Neural progenitor cell (in vitro differentiated cells): ENCODE results near the gene POFUT1. TPM values are rescaled to one million over a fixed set of nuclear protein-coding genes. Genes with fewer than 3 reads are reported as not detected.
"Not testable (repeated sequence)": the region's sequence is repeated elsewhere in the genome, so short reads cannot be mapped to it uniquely, and the experiment has no call there.

ENCODE experiments used
- DNase-seq: peaks from one replicate; pipeline ENCODE4 v3.0.0-alpha.2; 2016; ENCODE audit warnings: low spot score
- H2AFZ ChIP-seq: fragments of 200-600 bp; sonication (generic); replicated peaks from 2 replicates; pipeline ENCODE4 v1.6.1; 2016; ENCODE audit warnings: antibody characterized with exemption
- H3F3A ChIP-seq: fragments of 200-600 bp; sonication (generic); 2 replicates; pipeline ENCODE4 v1.6.1; 2016; ENCODE audit warnings: antibody characterized with exemption, low read depth
- H3K27ac ChIP-seq: fragments of 200-600 bp; sonication (generic); 2 replicates; pipeline ENCODE4 v1.5.1; 2016; ENCODE audit warnings: mild to moderate bottlenecking
- H3K27me3 ChIP-seq: fragments of 200-600 bp; sonication (generic); 2 replicates; pipeline ENCODE4 v1.6.1; 2016; ENCODE audit warnings: mild to moderate bottlenecking, moderate library complexity
- H3K36me3 ChIP-seq: fragments of 200-600 bp; sonication (generic); 2 replicates; pipeline ENCODE4 v1.5.1; 2016
- H3K4me1 ChIP-seq: fragments of 200-600 bp; sonication (generic); 2 replicates; pipeline ENCODE4 v1.6.1; 2016; ENCODE audit warnings: mixed run types
- H3K4me2 ChIP-seq: fragments of 200-600 bp; sonication (generic); 2 replicates; pipeline ENCODE4 v1.6.1; 2016
- H3K4me3 ChIP-seq: fragments of 200-600 bp; sonication (generic); 2 replicates; pipeline ENCODE4 v1.5.1; 2016
- H3K79me2 ChIP-seq: fragments of 200-600 bp; sonication (generic); 2 replicates; pipeline ENCODE4 v1.6.1; 2016; ENCODE audit warnings: low read depth
- H3K9ac ChIP-seq: fragments of 200-600 bp; sonication (generic); 2 replicates; pipeline ENCODE4 v1.6.1; 2016
- H3K9me3 ChIP-seq: fragments of 200-600 bp; sonication (generic); 2 replicates; pipeline ENCODE4 v1.5.1; 2016; ENCODE audit warnings: low read depth
- H4K20me1 ChIP-seq: fragments of 200-600 bp; sonication (generic); 2 replicates; pipeline ENCODE4 v1.6.1; 2016; ENCODE audit warnings: low read depth
- H3K27ac Mint-ChIP-seq: 3 replicates; pipeline ENCODE4 v1.8.0; 2021; ENCODE audit warnings: mixed read lengths
- H3K27me3 Mint-ChIP-seq: 2 replicates; pipeline ENCODE4 v1.8.0; 2022; ENCODE audit warnings: low read depth, mild to moderate bottlenecking, inconsistent platforms, moderate library complexity, mixed read lengths; ENCODE audit not compliant: insufficient read depth
- H3K36me3 Mint-ChIP-seq: 3 replicates; pipeline ENCODE4 v1.8.0; 2021; ENCODE audit warnings: mixed read lengths
- H3K4me1 Mint-ChIP-seq: 3 replicates; pipeline ENCODE4 v1.8.0; 2021; ENCODE audit warnings: mixed read lengths
- H3K4me3 Mint-ChIP-seq: 3 replicates; pipeline ENCODE4 v1.8.0; 2021; ENCODE audit warnings: mild to moderate bottlenecking, moderate library complexity, mixed read lengths
- H3K9me3 Mint-ChIP-seq: 3 replicates; pipeline ENCODE4 v1.8.0; 2020; ENCODE audit warnings: mixed read lengths
- EZH2 ChIP-seq: fragments of 200-600 bp; sonication (generic); IDR thresholded peaks from 2 replicates; pipeline ENCODE4 v1.6.1; 2017; ENCODE audit warnings: antibody characterized with exemption, mild to moderate bottlenecking, moderate library complexity
- EZH2phosphoT487 ChIP-seq: fragments of 200-600 bp; sonication (generic); IDR thresholded peaks from 2 replicates; pipeline ENCODE4 v1.6.1; 2017; ENCODE audit warnings: antibody characterized with exemption
- total RNA-seq: library from RNA; depleted of rRNA; stranded (reverse); fragments of >200 nt; gene quantifications from 2 replicates; pipeline ENCODE4 v1.2.3, GENCODE V29; 2015; ENCODE audit warnings: low replicate concordance
- TF ChIP-seq, protein P1 (sequence below): fragments of 200-600 bp; sonication (generic); IDR thresholded peaks from 2 replicates; pipeline ENCODE4 v1.5.1; 2017; ENCODE audit warnings: antibody characterized with exemption, mild to moderate bottlenecking

POFUT1 gene
- total RNA-seq, 1 donor from 2014 or later, result 22.3 TPM

DNA sequence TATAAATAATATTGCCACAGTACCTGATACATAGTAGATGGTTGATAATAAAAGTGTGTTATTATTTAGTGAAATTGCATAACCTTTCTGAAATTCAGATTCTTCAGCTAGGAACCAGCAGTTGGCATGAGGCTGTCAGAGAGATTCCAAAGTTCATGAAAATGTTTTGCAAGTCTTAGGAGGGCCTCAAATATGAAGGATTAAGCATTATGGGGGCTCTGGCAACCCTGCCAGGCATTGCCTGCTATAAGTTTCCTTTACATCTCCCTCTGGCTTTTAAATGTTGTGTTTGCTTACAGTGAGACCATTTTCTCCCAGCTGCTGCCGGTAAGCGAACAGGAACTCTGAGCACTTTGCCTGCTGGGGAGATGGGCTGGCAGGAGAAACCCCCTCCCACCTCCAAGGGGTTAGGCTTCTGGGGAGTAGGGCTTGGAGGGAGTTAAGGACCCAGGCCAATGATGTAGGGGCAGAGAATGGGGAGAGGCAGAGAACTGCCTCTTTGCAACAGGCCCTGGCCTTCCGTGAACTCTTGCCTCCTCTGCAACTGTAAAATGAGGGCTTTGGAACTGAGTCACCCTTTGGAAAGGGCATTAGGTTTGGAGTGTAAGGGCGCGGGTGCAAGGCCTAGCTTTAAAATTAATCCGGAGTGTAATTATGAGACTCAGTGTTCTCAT lies 36.6 kb downstream of the POFUT1 start:
- Histone ChIP-seq H3K36me3 (no peaks in the 10 kb centered on the region), H3F3A (peaks cover 12% of the 10 kb centered on the region), H3K4me2 (no peak overlapping the region), H2AFZ (peak overlapping the region; percentile 32), H3K27ac (no peak overlapping the region), H3K79me2 (no peaks in the 10 kb centered on the region), H3K4me3 (no peak overlapping the region), H3K27me3 (no peaks in the 10 kb centered on the region), H4K20me1 (no peaks in the 10 kb centered on the region), H3K9me3 (no peaks in the 10 kb centered on the region), H3K9ac (no peak overlapping the region), H3K4me1 (peaks cover 13% of the 10 kb centered on the region)
- TF ChIP-seq, protein P1, sequence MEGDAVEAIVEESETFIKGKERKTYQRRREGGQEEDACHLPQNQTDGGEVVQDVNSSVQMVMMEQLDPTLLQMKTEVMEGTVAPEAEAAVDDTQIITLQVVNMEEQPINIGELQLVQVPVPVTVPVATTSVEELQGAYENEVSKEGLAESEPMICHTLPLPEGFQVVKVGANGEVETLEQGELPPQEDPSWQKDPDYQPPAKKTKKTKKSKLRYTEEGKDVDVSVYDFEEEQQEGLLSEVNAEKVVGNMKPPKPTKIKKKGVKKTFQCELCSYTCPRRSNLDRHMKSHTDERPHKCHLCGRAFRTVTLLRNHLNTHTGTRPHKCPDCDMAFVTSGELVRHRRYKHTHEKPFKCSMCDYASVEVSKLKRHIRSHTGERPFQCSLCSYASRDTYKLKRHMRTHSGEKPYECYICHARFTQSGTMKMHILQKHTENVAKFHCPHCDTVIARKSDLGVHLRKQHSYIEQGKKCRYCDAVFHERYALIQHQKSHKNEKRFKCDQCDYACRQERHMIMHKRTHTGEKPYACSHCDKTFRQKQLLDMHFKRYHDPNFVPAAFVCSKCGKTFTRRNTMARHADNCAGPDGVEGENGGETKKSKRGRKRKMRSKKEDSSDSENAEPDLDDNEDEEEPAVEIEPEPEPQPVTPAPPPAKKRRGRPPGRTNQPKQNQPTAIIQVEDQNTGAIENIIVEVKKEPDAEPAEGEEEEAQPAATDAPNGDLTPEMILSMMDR, result no peak
- no peak for TF ChIP-seq EZH2
- no peak for TF ChIP-seq EZH2phosphoT487
- H3K9me3 Mint-ChIP-seq, result no peaks in the 10 kb centered on the region
- H3K4me3 Mint-ChIP-seq, result no peak overlapping the region
- H3K27ac Mint-ChIP-seq, result no peak overlapping the region
- no peaks in the 10 kb centered on the region for H3K36me3 Mint-ChIP-seq
- DNase-seq, result no peak
- peaks cover 6% of the 10 kb centered on the region for H3K27me3 Mint-ChIP-seq
- H3K4me1 Mint-ChIP-seq, result peaks cover 6% of the 10 kb centered on the region

DNA sequence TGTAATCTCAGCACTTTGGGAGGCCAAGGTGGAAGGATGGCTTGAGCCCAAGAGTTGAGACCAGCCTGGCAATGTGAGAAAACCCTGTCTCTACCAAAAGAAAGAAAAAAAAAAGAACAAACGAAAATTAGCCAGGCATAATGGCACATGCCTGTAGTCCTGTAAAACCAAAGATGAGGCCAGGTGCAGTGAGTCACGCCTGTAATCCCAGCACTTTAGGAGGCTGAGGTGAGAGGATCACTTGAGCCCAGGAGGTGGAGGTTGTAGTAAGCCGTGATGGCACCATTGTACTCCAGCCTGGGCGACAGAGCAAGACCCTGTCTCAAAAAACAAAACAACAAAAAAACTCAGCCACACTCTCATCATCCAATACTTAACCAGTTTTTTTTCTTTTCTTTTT lies 37.3 kb downstream of the POFUT1 start:
- peaks cover 11% of the 10 kb centered on the region for H3F3A ChIP-seq
- H3K4me1 ChIP-seq, result peaks cover 8% of the 10 kb centered on the region
- Mint-ChIP-seq H3K27ac (no peak overlapping the region), H3K4me1 (peaks cover 6% of the 10 kb centered on the region), H3K36me3 (no peaks in the 10 kb centered on the region), H3K4me3 (no peak overlapping the region), H3K9me3 (no peaks in the 10 kb centered on the region), H3K27me3 (peaks cover 6% of the 10 kb centered on the region)
- TF ChIP-seq, protein P1, result no peak
- TF ChIP-seq EZH2phosphoT487 (no peak), EZH2 (no peak)
- no peak overlapping the region for H3K27ac ChIP-seq
- H3K79me2 ChIP-seq, result no peaks in the 10 kb centered on the region
- H3K27me3 ChIP-seq, result no peaks in the 10 kb centered on the region
- no peak overlapping the region for H2AFZ ChIP-seq
- H3K9me3 ChIP-seq, result no peaks in the 10 kb centered on the region
- no peaks in the 10 kb centered on the region for H4K20me1 ChIP-seq
- no peak overlapping the region for H3K4me3 ChIP-seq
- no peaks in the 10 kb centered on the region for H3K36me3 ChIP-seq
- no peak overlapping the region for H3K4me2 ChIP-seq
- no peak overlapping the region for H3K9ac ChIP-seq
- DNase-seq, result no peak

DNA sequence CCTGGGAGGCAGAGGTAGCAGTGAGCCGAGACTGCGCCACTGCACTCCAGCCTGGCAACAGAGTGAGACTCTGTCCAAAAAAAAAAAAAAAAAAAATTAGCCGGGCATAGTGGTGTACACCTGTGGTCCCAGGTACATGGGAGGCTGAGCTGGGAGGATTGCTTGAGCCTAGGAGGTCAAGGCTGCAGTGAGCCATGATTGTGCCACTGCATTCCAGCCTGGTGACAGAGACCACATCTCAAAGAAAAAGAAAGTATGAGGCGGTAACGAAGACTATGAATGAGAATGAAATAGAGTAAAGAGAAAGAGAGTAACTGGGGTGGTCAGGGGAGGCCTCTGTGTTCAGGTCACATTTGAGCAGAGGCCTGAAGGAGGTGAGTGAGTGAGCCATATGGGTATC lies 38.5 kb downstream of the POFUT1 start:
- not testable (repeated sequence) for H3K9ac ChIP-seq, H2AFZ ChIP-seq, H3F3A ChIP-seq, H3K4me3 Mint-ChIP-seq, H3K27me3 Mint-ChIP-seq, H3K79me2 ChIP-seq, H3K36me3 ChIP-seq, H3K4me1 Mint-ChIP-seq, H3K27ac ChIP-seq, H3K9me3 ChIP-seq, H3K27ac Mint-ChIP-seq, H3K4me2 ChIP-seq, H3K4me3 ChIP-seq, H4K20me1 ChIP-seq, H3K9me3 Mint-ChIP-seq, H3K27me3 ChIP-seq, H3K36me3 Mint-ChIP-seq, H3K4me1 ChIP-seq, DNase-seq

DNA sequence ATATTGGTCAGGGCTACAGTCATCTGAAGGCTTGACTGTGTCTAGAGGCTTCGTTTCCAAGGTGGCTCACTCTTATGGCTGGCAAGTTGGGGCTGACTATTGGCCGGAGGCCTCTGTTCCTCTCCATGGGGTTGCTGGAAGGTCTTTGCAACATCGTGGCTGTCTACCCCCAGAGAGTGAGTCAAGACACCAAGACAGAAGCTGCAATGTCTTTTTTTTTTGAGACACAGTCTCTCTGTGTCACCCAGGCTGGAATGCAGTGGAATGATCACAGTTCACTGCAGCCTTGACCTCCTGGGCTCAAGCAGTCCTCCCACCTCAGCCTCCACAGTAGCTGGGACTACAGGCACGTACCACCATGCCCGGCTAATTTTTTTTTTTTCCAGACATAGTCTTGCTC lies 40.4 kb downstream of the POFUT1 start:
- Mint-ChIP-seq H3K4me3 (no peak overlapping the region), H3K27ac (no peak overlapping the region), H3K9me3 (no peaks in the 10 kb centered on the region), H3K36me3 (no peaks in the 10 kb centered on the region), H3K27me3 (peaks cover under 1% of the 10 kb centered on the region), H3K4me1 (no peaks in the 10 kb centered on the region)
- H3K4me2 ChIP-seq, result no peak overlapping the region
- no peak overlapping the region for H3K4me3 ChIP-seq
- no peaks in the 10 kb centered on the region for H3K27me3 ChIP-seq
- no peak overlapping the region for H2AFZ ChIP-seq
- no peaks in the 10 kb centered on the region for H3K4me1 ChIP-seq
- H3F3A ChIP-seq, result no peaks in the 10 kb centered on the region
- TF ChIP-seq, protein P1, result no peak
- TF ChIP-seq EZH2, result no peak
- TF ChIP-seq EZH2phosphoT487, result no peak
- H3K36me3 ChIP-seq, result no peaks in the 10 kb centered on the region
- no peaks in the 10 kb centered on the region for H3K79me2 ChIP-seq
- H3K9ac ChIP-seq, result no peak overlapping the region
- H4K20me1 ChIP-seq, result no peaks in the 10 kb centered on the region
- no peak for DNase-seq
- H3K27ac ChIP-seq, result no peak overlapping the region
- no peaks in the 10 kb centered on the region for H3K9me3 ChIP-seq
